ENCODE measurements around the gene SLC25A28. TPM values are rescaled to one million over a fixed set of nuclear protein-coding genes. Genes with fewer than 3 reads are reported as not detected.

The SLC25A28 gene
- total RNA-seq, 4 donors from 2014 or later, result 37.0 to 69.4 (median 42.2) TPM

- Histone ChIP-seq H3K4me3 (no peak overlapping the region), H3K36me3 (no peaks in the 10 kb centered on the region), H3K27me3 (no peaks in the 10 kb centered on the region), H3K27ac (no peak overlapping the region), H3K4me1 (no peaks in the 10 kb centered on the region), H3K9me3 (no peaks in the 10 kb centered on the region)
- DNase-seq (ENCODE audit: low spot score in 2 of 2), result no peak
- TF ChIP-seq POLR2AphosphoS5 (IDR thresholded peaks at IDR 0.05) (no peak), CTCF (IDR thresholded peaks at IDR 0.05) (no peak), EP300 (IDR thresholded peaks at IDR 0.05) (no peak), POLR2A (IDR thresholded peaks at IDR 0.05) (no peak)
- 92% methylated on average over 2 of the region's 2 CpGs for WGBS
Observed at GRCh38 chr10:99647601-99648151, 27.4 kb upstream of the SLC25A28 start.

GRCh38 chr10:99633832-99634231 lies 13.6 kb upstream of the SLC25A28 start:
- H3K27me3 ChIP-seq, result no peaks in the 10 kb centered on the region
- DNase-seq (ENCODE audit: low spot score in 2 of 2), result no peak
- H3K27ac ChIP-seq, result no peak overlapping the region

GRCh38 chr10:99631496-99631895 lies 11.3 kb upstream of the SLC25A28 start:
- Histone ChIP-seq H3K4me3 (no peak overlapping the region), H3K36me3 (no peaks in the 10 kb centered on the region), H3K27me3 (no peaks in the 10 kb centered on the region), H3K4me1 (peaks cover 3% of the 10 kb centered on the region), H3K27ac (no peak overlapping the region), H3K9me3 (no peaks in the 10 kb centered on the region)
- TF ChIP-seq POLR2AphosphoS5 (IDR thresholded peaks at IDR 0.05) (no peak), CTCF (IDR thresholded peaks at IDR 0.05) (no peak), EP300 (IDR thresholded peaks at IDR 0.05) (no peak), POLR2A (IDR thresholded peaks at IDR 0.05) (no peak)
- 84% methylated on average over 3 of the region's 3 CpGs for WGBS
- no peak for DNase-seq (ENCODE audit: low spot score in 2 of 2)

More at GRCh38 chr10:99633832-99634231, 13.6 kb upstream of the SLC25A28 start:
- peaks cover 3% of the 10 kb centered on the region for H3K4me1 ChIP-seq
- H3K4me3 ChIP-seq, result no peak overlapping the region
- TF ChIP-seq POLR2A (IDR thresholded peaks at IDR 0.05) (no peak), CTCF (IDR thresholded peaks at IDR 0.05) (no peak), EP300 (IDR thresholded peaks at IDR 0.05) (no peak), POLR2AphosphoS5 (IDR thresholded peaks at IDR 0.05) (no peak)
- no peaks in the 10 kb centered on the region for H3K36me3 ChIP-seq
- no peaks in the 10 kb centered on the region for H3K9me3 ChIP-seq

- no peaks in the 10 kb centered on the region for H3K27me3 ChIP-seq
- H3K4me3 ChIP-seq, result no peak overlapping the region
- TF ChIP-seq POLR2AphosphoS5 (IDR thresholded peaks at IDR 0.05) (no peak), POLR2A (IDR thresholded peaks at IDR 0.05) (no peak), CTCF (IDR thresholded peaks at IDR 0.05) (no peak), EP300 (IDR thresholded peaks at IDR 0.05) (no peak)
- H3K36me3 ChIP-seq, result no peaks in the 10 kb centered on the region
- H3K4me1 ChIP-seq, result peaks cover 3% of the 10 kb centered on the region
- DNase-seq (ENCODE audit: low spot score in 2 of 2), result no peak
- H3K27ac ChIP-seq, result no peak overlapping the region
- H3K9me3 ChIP-seq, result no peaks in the 10 kb centered on the region
Observed at GRCh38 chr10:99630991-99631390, 10.8 kb upstream of the SLC25A28 start.

- no peak for DNase-seq (ENCODE audit: low spot score in 2 of 2)
- H3K27ac ChIP-seq, result no peak overlapping the region
- H3K36me3 ChIP-seq, result no peaks in the 10 kb centered on the region
- H3K4me1 ChIP-seq, result peaks cover 3% of the 10 kb centered on the region
- H3K27me3 ChIP-seq, result no peaks in the 10 kb centered on the region
- TF ChIP-seq POLR2A (IDR thresholded peaks at IDR 0.05) (no peak), EP300 (IDR thresholded peaks at IDR 0.05) (no peak), POLR2AphosphoS5 (IDR thresholded peaks at IDR 0.05) (peak in 1 of 3 donors; percentile 31), CTCF (IDR thresholded peaks at IDR 0.05) (peak in 1 of 2 donors; percentile 23)
- H3K9me3 ChIP-seq, result no peaks in the 10 kb centered on the region
- H3K4me3 ChIP-seq, result no peak overlapping the region
- 7% methylated on average over 2 of the region's 2 CpGs for WGBS
Observed at GRCh38 chr10:99630433-99630832, 10.2 kb upstream of the SLC25A28 start.

Measured in suprapubic skin (tissue), 4 donors.